ACC112 (cell line): ENCODE data around the gene WDR81.
"Not testable (repeated sequence)": the region's sequence is repeated elsewhere in the genome, so short reads cannot be mapped to it uniquely, and the experiment has no call there.

ENCODE experiments used
- H2AFZ ChIP-seq: fragments of 200-600 bp; sonication (generic); one replicate; pipeline ENCODE4 v1.6.0; 2017; ENCODE audit warnings: antibody characterized with exemption, low read length; ENCODE audit not compliant: unreplicated experiment
- H3K27ac ChIP-seq: fragments of 200-600 bp; sonication (generic); 2 replicates; pipeline ENCODE4 v1.5.1; 2014; ENCODE audit warnings: low read depth, mild to moderate bottlenecking, antibody characterized with exemption, low read length, moderate library complexity
- H3K27me3 ChIP-seq: fragments of 200-600 bp; sonication (generic); 2 replicates; pipeline ENCODE4 v1.6.1; 2014; ENCODE audit warnings: mild to moderate bottlenecking, antibody characterized with exemption, low read length, moderate library complexity, mixed read lengths; ENCODE audit not compliant: insufficient read depth
- H3K36me3 ChIP-seq: fragments of 200-600 bp; sonication (generic); 2 replicates; pipeline ENCODE4 v1.6.1; 2016; ENCODE audit warnings: mild to moderate bottlenecking, antibody characterized with exemption, low read length, moderate library complexity, mixed read lengths; ENCODE audit not compliant: insufficient read depth
- H3K4me1 ChIP-seq: fragments of 200-600 bp; sonication (generic); one replicate; pipeline ENCODE4 v1.6.1; 2016; ENCODE audit warnings: low read length, mixed read lengths; ENCODE audit not compliant: insufficient read depth, unreplicated experiment, control insufficient read depth
- H3K4me3 ChIP-seq: fragments of 200-600 bp; sonication (generic); 2 replicates; pipeline ENCODE4 v1.5.1; 2014; ENCODE audit warnings: mild to moderate bottlenecking, low read depth, low read length
- H3K79me2 ChIP-seq: fragments of 200-600 bp; sonication (generic); one replicate; pipeline ENCODE4 v1.6.0; 2016; ENCODE audit warnings: low read length; ENCODE audit not compliant: control insufficient read depth, unreplicated experiment, insufficient read depth

Gene WDR81

GRCh38 chr17:1732241-1732832, 7.8 kb downstream of the WDR81 start:
- Histone ChIP-seq H3K27ac (no peak overlapping the region), H3K36me3 (peaks cover 3% of the 10 kb centered on the region; the same call in 1 of the 2 replicates), H3K27me3 (no peaks in the 10 kb centered on the region), H3K4me3 (no peak overlapping the region), H3K4me1 (peaks cover 26% of the 10 kb centered on the region), H3K79me2 (peaks cover 8% of the 10 kb centered on the region), H2AFZ (no peak overlapping the region)

- Histone ChIP-seq H3K36me3 (peaks cover 8% of the 10 kb centered on the region; the same call in 1 of the 2 replicates), H2AFZ (no peak overlapping the region), H3K27me3 (no peaks in the 10 kb centered on the region), H3K79me2 (peaks cover 4% of the 10 kb centered on the region), H3K4me3 (no peak overlapping the region), H3K27ac (no peak overlapping the region), H3K4me1 (peaks cover 26% of the 10 kb centered on the region)
These were observed 8.4 kb downstream of the WDR81 start for GRCh38 chr17:1732833-1733321.

- H3K27ac ChIP-seq = no peak overlapping the region
- H2AFZ ChIP-seq = no peak overlapping the region
- peaks cover 9% of the 10 kb centered on the region; the same call in 1 of the 2 replicates for H3K36me3 ChIP-seq
- peaks cover 26% of the 10 kb centered on the region for H3K4me1 ChIP-seq
- no peak overlapping the region for H3K4me3 ChIP-seq
- H3K27me3 ChIP-seq = no peaks in the 10 kb centered on the region
- no peaks in the 10 kb centered on the region for H3K79me2 ChIP-seq
These were observed 9.3 kb downstream of the WDR81 start for GRCh38 chr17:1733759-1734158.

- Histone ChIP-seq H3K79me2 (no peaks in the 10 kb centered on the region), H3K27me3 (no peaks in the 10 kb centered on the region), H3K36me3 (peaks cover 9% of the 10 kb centered on the region; the same call in 1 of the 2 replicates), H2AFZ (no peak overlapping the region), H3K4me1 (peaks cover 24% of the 10 kb centered on the region), H3K27ac (no peak overlapping the region), H3K4me3 (no peak overlapping the region)
These were observed 10.9 kb downstream of the WDR81 start for GRCh38 chr17:1735418-1735817.

GRCh38 chr17:1735834-1736347, 11.4 kb downstream of the WDR81 start:
- Histone ChIP-seq H3K4me3 (no peak overlapping the region), H3K79me2 (no peaks in the 10 kb centered on the region), H3K27ac (peak overlapping the region; percentile 32; the same call in 1 of the 2 replicates)

GRCh38 chr17:1736348-1737281, 12.1 kb downstream of the WDR81 start:
- H2AFZ ChIP-seq = no peak overlapping the region
- peaks cover 9% of the 10 kb centered on the region; the same call in 1 of the 2 replicates for H3K36me3 ChIP-seq
- no peaks in the 10 kb centered on the region for H3K79me2 ChIP-seq
- peak overlapping the region; percentile 32; the same call in 1 of the 2 replicates for H3K27ac ChIP-seq
- peaks cover 15% of the 10 kb centered on the region for H3K4me1 ChIP-seq
- no peak overlapping the region for H3K4me3 ChIP-seq
- H3K27me3 ChIP-seq = no peaks in the 10 kb centered on the region

More at GRCh38 chr17:1735834-1736347, 11.4 kb downstream of the WDR81 start:
- peaks cover 9% of the 10 kb centered on the region; the same call in 1 of the 2 replicates for H3K36me3 ChIP-seq
- H3K4me1 ChIP-seq = peaks cover 20% of the 10 kb centered on the region
- no peaks in the 10 kb centered on the region for H3K27me3 ChIP-seq
- H2AFZ ChIP-seq = no peak overlapping the region

- Histone ChIP-seq H3K36me3 (peaks cover 9% of the 10 kb centered on the region; the same call in 1 of the 2 replicates), H2AFZ (no peak overlapping the region), H3K4me1 (peaks cover 15% of the 10 kb centered on the region), H3K4me3 (no peak overlapping the region), H3K27ac (no peak overlapping the region), H3K79me2 (no peaks in the 10 kb centered on the region), H3K27me3 (no peaks in the 10 kb centered on the region)
These were observed 13.2 kb downstream of the WDR81 start for GRCh38 chr17:1737531-1738291.

- not testable (repeated sequence) for H3K4me1 ChIP-seq, H3K27ac ChIP-seq, H3K79me2 ChIP-seq, H2AFZ ChIP-seq, H3K36me3 ChIP-seq, H3K4me3 ChIP-seq, H3K27me3 ChIP-seq
These were observed 17.4 kb downstream of the WDR81 start for GRCh38 chr17:1741899-1742298.

GRCh38 chr17:1742371-1743087, 18.0 kb downstream of the WDR81 start, which contains the start of gene SERPINF2:
SERPINF2 (plus strand) TSS chr17:1742871; CDS start chr17:1744996, 2,125 bp downstream.
- Histone ChIP-seq H3K36me3 (peaks cover 5% of the 10 kb centered on the region; the same call in 1 of the 2 replicates), H3K4me3 (no peak within 1 kb of the TSS), H3K79me2 (no peaks in the 10 kb centered on the region)

More at GRCh38 chr17:1742371-1743087, 18.0 kb downstream of the WDR81 start, which contains the start of gene SERPINF2:
- Histone ChIP-seq H3K27ac (no peak within 1 kb of the TSS), H3K4me1 (no peaks in the 10 kb centered on the region), H3K27me3 (no peaks in the 10 kb centered on the region), H2AFZ (no peak within 1 kb of the TSS)
